GM23338 (cell line): ENCODE measurements around the gene SDC3. TPM values are rescaled to one million over a fixed set of nuclear protein-coding genes. Genes with fewer than 3 reads are reported as not detected.

Experiments
- ATAC-seq: fragments of 200-7000 bp; cut with Tn5 transposase; 3 replicates; pipeline ENCODE4 v1.9.1; 2020
- DNase-seq: peaks from one replicate; pipeline ENCODE4 v3.0.0-alpha.2; 2015; ENCODE audit warnings: low spot score
- H2AFZ ChIP-seq: fragments of 200-600 bp; sonication (generic); 2 replicates; pipeline ENCODE4 v1.8.0; 2016; ENCODE audit warnings: antibody characterized with exemption, mild to moderate bottlenecking, moderate library complexity
- H3F3A ChIP-seq: fragments of 200-600 bp; sonication (generic); replicated peaks from 2 replicates; pipeline ENCODE4 v1.8.0; 2017; ENCODE audit warnings: antibody characterized with exemption, mixed run types, low read depth
- H3K27ac ChIP-seq: fragments of 200-600 bp; sonication (generic); 2 replicates; pipeline ENCODE4 v1.6.1; 2016; ENCODE audit warnings: low read depth
- H3K27me3 ChIP-seq: fragments of 200-600 bp; sonication (generic); 2 replicates; pipeline ENCODE4 v1.8.0; 2016; ENCODE audit warnings: mild to moderate bottlenecking, mixed run types, moderate library complexity; ENCODE audit not compliant: insufficient read depth
- H3K36me3 ChIP-seq: fragments of 200-600 bp; sonication (generic); 2 replicates; pipeline ENCODE4 v1.8.0; 2016; ENCODE audit warnings: mild to moderate bottlenecking; ENCODE audit not compliant: insufficient read depth
- H3K4me1 ChIP-seq: fragments of 200-600 bp; sonication (generic); 2 replicates; pipeline ENCODE4 v1.8.0; 2016; ENCODE audit warnings: mild to moderate bottlenecking, moderate library complexity; ENCODE audit not compliant: insufficient read depth
- H3K4me2 ChIP-seq: fragments of 200-600 bp; sonication (generic); 2 replicates; pipeline ENCODE4 v1.7.1; 2017; ENCODE audit warnings: mixed run types
- H3K4me3 ChIP-seq: fragments of 200-600 bp; sonication (generic); 2 replicates; pipeline ENCODE4 v1.6.1; 2016; ENCODE audit warnings: mixed run types
- H3K79me2 ChIP-seq: fragments of 200-600 bp; sonication (generic); replicated peaks from 2 replicates; pipeline ENCODE4 v1.8.0; 2017; ENCODE audit warnings: mild to moderate bottlenecking; ENCODE audit not compliant: insufficient read depth
- H3K9me2 ChIP-seq: fragments of 200-600 bp; sonication (generic); 2 replicates; pipeline ENCODE4 v1.8.0; 2017; ENCODE audit not compliant: insufficient read depth
- H4K20me1 ChIP-seq: fragments of 200-600 bp; sonication (generic); replicated peaks from 2 replicates; pipeline ENCODE4 v1.8.0; 2017; ENCODE audit warnings: mild to moderate bottlenecking; ENCODE audit not compliant: insufficient read depth
- H3K27ac Mint-ChIP-seq: 2 replicates; pipeline ENCODE4 v1.8.0; 2020; ENCODE audit warnings: inconsistent platforms, mild to moderate bottlenecking, moderate library complexity, mixed read lengths
- H3K27me3 Mint-ChIP-seq: 3 replicates; pipeline ENCODE4 v1.8.0; 2022; ENCODE audit warnings: low read depth, mild to moderate bottlenecking, moderate library complexity, mixed read lengths, inconsistent platforms; ENCODE audit not compliant: insufficient read depth, poor library complexity
- H3K36me3 Mint-ChIP-seq: 3 replicates; pipeline ENCODE4 v1.8.0; 2021; ENCODE audit warnings: low read depth, mild to moderate bottlenecking, inconsistent platforms, moderate library complexity, mixed read lengths
- H3K4me1 Mint-ChIP-seq: 3 replicates; pipeline ENCODE4 v1.8.0; 2020; ENCODE audit warnings: mild to moderate bottlenecking, inconsistent platforms, mixed read lengths
- H3K4me3 Mint-ChIP-seq: 3 replicates; pipeline ENCODE4 v1.8.0; 2021; ENCODE audit warnings: moderate library complexity, mild to moderate bottlenecking, inconsistent platforms, mixed read lengths
- H3K9me3 Mint-ChIP-seq: 3 replicates; pipeline ENCODE4 v1.8.0; 2020; ENCODE audit warnings: moderate library complexity, mild to moderate bottlenecking, inconsistent platforms, mixed read lengths
- CREB1 ChIP-seq: fragments of 250-450 bp; sonication (Bioruptor Pico); IDR thresholded peaks from 2 replicates; pipeline ENCODE4 v1.5.0; 2020; ENCODE audit warnings: low read depth, mild to moderate bottlenecking, moderate library complexity
- EZH2 ChIP-seq: fragments of 200-600 bp; sonication (generic); IDR thresholded peaks from one replicate; pipeline ENCODE4 v1.8.0; 2017; ENCODE audit warnings: antibody characterized with exemption, mild to moderate bottlenecking, low read depth; ENCODE audit not compliant: unreplicated experiment
- EZH2phosphoT487 ChIP-seq: fragments of 200-600 bp; sonication (generic); IDR thresholded peaks from one replicate; pipeline ENCODE4 v1.8.1; 2018; ENCODE audit warnings: antibody characterized with exemption; ENCODE audit not compliant: unreplicated experiment
- JUNB ChIP-seq: IDR thresholded peaks from one replicate; pipeline ENCODE4 v1.6.1; 2016; ENCODE audit warnings: antibody characterized with exemption; ENCODE audit not compliant: unreplicated experiment
- NANOG ChIP-seq: IDR thresholded peaks from 2 replicates; pipeline ENCODE4 v1.6.1; 2016; ENCODE audit warnings: antibody characterized with exemption, borderline replicate concordance
- POLR2AphosphoS5 ChIP-seq: IDR thresholded peaks from 2 replicates; pipeline ENCODE4 v1.6.1; 2016; ENCODE audit warnings: antibody characterized with exemption, low read depth
- STAT1 ChIP-seq: IDR thresholded peaks from one replicate; pipeline ENCODE4 v1.6.1; 2016; ENCODE audit warnings: antibody characterized with exemption; ENCODE audit not compliant: unreplicated experiment
- ZNF114 ChIP-seq: fragments of 250-450 bp; sonication (Bioruptor Pico); IDR thresholded peaks from 2 replicates; pipeline ENCODE4 v1.5.0; 2020; ENCODE audit warnings: mild to moderate bottlenecking, moderate library complexity
- ZNF331 ChIP-seq: fragments of 250-450 bp; sonication (Bioruptor Pico); IDR thresholded peaks from 2 replicates; pipeline ENCODE4 v1.5.0; 2020; ENCODE audit warnings: low read depth, mild to moderate bottlenecking, moderate library complexity
- polyA plus RNA-seq: library from polyadenylated mRNA; unstranded; fragments of >200 nt; fragmentation: Nextera tagmentation; extraction: Ambion mirVana; gene quantifications from 2 replicates; pipeline ENCODE4 v1.2.1, GENCODE V29; 2016
- total RNA-seq: library from RNA; depleted of rRNA; stranded (reverse); fragments of >200 nt; shearing (Covaris generic); gene quantifications from 2 replicates; pipeline ENCODE4 v1.2.3, GENCODE V29; 2014
- TF ChIP-seq, protein P1 (sequence below): IDR thresholded peaks from 2 replicates; pipeline ENCODE4 v1.6.1; 2016; ENCODE audit warnings: antibody characterized with exemption
- TF ChIP-seq, protein P2 (sequence below): IDR thresholded peaks from one replicate; pipeline ENCODE4 v1.6.1; 2018; ENCODE audit warnings: antibody characterized with exemption; ENCODE audit not compliant: unreplicated experiment
- TF ChIP-seq, protein P3 (sequence below), 2 experiments: fragments of 200-600 bp in 1 of 2; sonication (generic) in 1 of 2; conservative IDR thresholded peaks; 2 replicates each; pipeline versions ENCODE4 v1.5.1 to v1.6.1; 2016 to 2017; ENCODE audit warnings: antibody characterized with exemption in 2 of 2, low read depth in 2 of 2, mild to moderate bottlenecking in 2 of 2, moderate library complexity in 1 of 2
- TF ChIP-seq, protein P4 (sequence below): fragments of 250-450 bp; sonication (Bioruptor Pico); IDR thresholded peaks from 2 replicates; pipeline ENCODE4 v1.5.0; 2020; ENCODE audit warnings: mild to moderate bottlenecking, moderate library complexity

SDC3 gene
- total and polyA plus RNA-seq, 2 experiments from 2014 or later: 5.2 to 29.7 TPM

DNA sequence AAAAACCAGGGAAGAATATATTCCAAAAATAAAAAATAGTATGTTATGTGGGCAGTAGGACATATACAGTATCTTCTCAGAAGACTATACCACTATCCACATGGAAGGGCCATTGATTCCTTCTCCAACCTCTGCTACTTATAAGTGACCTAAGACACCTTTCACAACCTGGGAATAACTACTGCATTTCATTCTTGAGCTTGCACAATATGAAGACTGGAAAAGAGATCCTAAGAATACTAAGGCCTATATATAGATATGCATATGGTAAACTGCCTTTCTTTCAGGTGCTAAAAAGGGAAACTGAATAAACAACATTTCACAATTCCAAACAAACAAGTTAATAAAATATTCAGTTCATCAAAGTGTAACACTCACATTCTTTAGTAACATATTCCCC, 32.0 kb upstream of the SDC3 start:
- DNase-seq (no peak), ATAC-seq (no peak)
- Mint-ChIP-seq H3K27me3 (no peaks in the 10 kb centered on the region), H3K4me3 (no peak overlapping the region), H3K4me1 (0 out of 3 replicates have a peak, but pooled peaks cover 2% of the 10 kb centered on the region), H3K9me3 (no peaks in the 10 kb centered on the region), H3K27ac (no peak overlapping the region), H3K36me3 (peaks cover 84% of the 10 kb centered on the region)
- Histone ChIP-seq H3K27ac (peak overlapping the region; percentile 64; the same call in 1 of the 2 replicates), H3K36me3 (peaks cover 63% of the 10 kb centered on the region), H3K9me2 (no peaks in the 10 kb centered on the region), H3K4me1 (no peaks in the 10 kb centered on the region), H3K27me3 (no peaks in the 10 kb centered on the region), H3K79me2 (peaks cover 17% of the 10 kb centered on the region), H3F3A (0 out of 2 replicates have a peak, but pooled peaks cover 3% of the 10 kb centered on the region), H3K4me3 (no peak overlapping the region), H4K20me1 (peaks cover 8% of the 10 kb centered on the region), H3K4me2 (no peak overlapping the region), H2AFZ (no peak overlapping the region)
- TF ChIP-seq, protein P1, sequence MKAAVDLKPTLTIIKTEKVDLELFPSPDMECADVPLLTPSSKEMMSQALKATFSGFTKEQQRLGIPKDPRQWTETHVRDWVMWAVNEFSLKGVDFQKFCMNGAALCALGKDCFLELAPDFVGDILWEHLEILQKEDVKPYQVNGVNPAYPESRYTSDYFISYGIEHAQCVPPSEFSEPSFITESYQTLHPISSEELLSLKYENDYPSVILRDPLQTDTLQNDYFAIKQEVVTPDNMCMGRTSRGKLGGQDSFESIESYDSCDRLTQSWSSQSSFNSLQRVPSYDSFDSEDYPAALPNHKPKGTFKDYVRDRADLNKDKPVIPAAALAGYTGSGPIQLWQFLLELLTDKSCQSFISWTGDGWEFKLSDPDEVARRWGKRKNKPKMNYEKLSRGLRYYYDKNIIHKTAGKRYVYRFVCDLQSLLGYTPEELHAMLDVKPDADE: no peak
- TF ChIP-seq, protein P2, sequence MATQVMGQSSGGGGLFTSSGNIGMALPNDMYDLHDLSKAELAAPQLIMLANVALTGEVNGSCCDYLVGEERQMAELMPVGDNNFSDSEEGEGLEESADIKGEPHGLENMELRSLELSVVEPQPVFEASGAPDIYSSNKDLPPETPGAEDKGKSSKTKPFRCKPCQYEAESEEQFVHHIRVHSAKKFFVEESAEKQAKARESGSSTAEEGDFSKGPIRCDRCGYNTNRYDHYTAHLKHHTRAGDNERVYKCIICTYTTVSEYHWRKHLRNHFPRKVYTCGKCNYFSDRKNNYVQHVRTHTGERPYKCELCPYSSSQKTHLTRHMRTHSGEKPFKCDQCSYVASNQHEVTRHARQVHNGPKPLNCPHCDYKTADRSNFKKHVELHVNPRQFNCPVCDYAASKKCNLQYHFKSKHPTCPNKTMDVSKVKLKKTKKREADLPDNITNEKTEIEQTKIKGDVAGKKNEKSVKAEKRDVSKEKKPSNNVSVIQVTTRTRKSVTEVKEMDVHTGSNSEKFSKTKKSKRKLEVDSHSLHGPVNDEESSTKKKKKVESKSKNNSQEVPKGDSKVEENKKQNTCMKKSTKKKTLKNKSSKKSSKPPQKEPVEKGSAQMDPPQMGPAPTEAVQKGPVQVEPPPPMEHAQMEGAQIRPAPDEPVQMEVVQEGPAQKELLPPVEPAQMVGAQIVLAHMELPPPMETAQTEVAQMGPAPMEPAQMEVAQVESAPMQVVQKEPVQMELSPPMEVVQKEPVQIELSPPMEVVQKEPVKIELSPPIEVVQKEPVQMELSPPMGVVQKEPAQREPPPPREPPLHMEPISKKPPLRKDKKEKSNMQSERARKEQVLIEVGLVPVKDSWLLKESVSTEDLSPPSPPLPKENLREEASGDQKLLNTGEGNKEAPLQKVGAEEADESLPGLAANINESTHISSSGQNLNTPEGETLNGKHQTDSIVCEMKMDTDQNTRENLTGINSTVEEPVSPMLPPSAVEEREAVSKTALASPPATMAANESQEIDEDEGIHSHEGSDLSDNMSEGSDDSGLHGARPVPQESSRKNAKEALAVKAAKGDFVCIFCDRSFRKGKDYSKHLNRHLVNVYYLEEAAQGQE: no peak
- no peak for TF ChIP-seq POLR2AphosphoS5
- TF ChIP-seq NANOG: no peak
- TF ChIP-seq CREB1 (CRISPR knock-in tag): no peak
- TF ChIP-seq, protein P3, sequence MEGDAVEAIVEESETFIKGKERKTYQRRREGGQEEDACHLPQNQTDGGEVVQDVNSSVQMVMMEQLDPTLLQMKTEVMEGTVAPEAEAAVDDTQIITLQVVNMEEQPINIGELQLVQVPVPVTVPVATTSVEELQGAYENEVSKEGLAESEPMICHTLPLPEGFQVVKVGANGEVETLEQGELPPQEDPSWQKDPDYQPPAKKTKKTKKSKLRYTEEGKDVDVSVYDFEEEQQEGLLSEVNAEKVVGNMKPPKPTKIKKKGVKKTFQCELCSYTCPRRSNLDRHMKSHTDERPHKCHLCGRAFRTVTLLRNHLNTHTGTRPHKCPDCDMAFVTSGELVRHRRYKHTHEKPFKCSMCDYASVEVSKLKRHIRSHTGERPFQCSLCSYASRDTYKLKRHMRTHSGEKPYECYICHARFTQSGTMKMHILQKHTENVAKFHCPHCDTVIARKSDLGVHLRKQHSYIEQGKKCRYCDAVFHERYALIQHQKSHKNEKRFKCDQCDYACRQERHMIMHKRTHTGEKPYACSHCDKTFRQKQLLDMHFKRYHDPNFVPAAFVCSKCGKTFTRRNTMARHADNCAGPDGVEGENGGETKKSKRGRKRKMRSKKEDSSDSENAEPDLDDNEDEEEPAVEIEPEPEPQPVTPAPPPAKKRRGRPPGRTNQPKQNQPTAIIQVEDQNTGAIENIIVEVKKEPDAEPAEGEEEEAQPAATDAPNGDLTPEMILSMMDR (conservative IDR thresholded peaks at IDR 0.05; ENCODE audit: low read depth in 2 of 2): no peak
- TF ChIP-seq ZNF331 (CRISPR knock-in tag): no peak
- TF ChIP-seq EZH2phosphoT487: no peak
- no peak for TF ChIP-seq EZH2
- TF ChIP-seq JUNB: no peak
- TF ChIP-seq, protein P4, sequence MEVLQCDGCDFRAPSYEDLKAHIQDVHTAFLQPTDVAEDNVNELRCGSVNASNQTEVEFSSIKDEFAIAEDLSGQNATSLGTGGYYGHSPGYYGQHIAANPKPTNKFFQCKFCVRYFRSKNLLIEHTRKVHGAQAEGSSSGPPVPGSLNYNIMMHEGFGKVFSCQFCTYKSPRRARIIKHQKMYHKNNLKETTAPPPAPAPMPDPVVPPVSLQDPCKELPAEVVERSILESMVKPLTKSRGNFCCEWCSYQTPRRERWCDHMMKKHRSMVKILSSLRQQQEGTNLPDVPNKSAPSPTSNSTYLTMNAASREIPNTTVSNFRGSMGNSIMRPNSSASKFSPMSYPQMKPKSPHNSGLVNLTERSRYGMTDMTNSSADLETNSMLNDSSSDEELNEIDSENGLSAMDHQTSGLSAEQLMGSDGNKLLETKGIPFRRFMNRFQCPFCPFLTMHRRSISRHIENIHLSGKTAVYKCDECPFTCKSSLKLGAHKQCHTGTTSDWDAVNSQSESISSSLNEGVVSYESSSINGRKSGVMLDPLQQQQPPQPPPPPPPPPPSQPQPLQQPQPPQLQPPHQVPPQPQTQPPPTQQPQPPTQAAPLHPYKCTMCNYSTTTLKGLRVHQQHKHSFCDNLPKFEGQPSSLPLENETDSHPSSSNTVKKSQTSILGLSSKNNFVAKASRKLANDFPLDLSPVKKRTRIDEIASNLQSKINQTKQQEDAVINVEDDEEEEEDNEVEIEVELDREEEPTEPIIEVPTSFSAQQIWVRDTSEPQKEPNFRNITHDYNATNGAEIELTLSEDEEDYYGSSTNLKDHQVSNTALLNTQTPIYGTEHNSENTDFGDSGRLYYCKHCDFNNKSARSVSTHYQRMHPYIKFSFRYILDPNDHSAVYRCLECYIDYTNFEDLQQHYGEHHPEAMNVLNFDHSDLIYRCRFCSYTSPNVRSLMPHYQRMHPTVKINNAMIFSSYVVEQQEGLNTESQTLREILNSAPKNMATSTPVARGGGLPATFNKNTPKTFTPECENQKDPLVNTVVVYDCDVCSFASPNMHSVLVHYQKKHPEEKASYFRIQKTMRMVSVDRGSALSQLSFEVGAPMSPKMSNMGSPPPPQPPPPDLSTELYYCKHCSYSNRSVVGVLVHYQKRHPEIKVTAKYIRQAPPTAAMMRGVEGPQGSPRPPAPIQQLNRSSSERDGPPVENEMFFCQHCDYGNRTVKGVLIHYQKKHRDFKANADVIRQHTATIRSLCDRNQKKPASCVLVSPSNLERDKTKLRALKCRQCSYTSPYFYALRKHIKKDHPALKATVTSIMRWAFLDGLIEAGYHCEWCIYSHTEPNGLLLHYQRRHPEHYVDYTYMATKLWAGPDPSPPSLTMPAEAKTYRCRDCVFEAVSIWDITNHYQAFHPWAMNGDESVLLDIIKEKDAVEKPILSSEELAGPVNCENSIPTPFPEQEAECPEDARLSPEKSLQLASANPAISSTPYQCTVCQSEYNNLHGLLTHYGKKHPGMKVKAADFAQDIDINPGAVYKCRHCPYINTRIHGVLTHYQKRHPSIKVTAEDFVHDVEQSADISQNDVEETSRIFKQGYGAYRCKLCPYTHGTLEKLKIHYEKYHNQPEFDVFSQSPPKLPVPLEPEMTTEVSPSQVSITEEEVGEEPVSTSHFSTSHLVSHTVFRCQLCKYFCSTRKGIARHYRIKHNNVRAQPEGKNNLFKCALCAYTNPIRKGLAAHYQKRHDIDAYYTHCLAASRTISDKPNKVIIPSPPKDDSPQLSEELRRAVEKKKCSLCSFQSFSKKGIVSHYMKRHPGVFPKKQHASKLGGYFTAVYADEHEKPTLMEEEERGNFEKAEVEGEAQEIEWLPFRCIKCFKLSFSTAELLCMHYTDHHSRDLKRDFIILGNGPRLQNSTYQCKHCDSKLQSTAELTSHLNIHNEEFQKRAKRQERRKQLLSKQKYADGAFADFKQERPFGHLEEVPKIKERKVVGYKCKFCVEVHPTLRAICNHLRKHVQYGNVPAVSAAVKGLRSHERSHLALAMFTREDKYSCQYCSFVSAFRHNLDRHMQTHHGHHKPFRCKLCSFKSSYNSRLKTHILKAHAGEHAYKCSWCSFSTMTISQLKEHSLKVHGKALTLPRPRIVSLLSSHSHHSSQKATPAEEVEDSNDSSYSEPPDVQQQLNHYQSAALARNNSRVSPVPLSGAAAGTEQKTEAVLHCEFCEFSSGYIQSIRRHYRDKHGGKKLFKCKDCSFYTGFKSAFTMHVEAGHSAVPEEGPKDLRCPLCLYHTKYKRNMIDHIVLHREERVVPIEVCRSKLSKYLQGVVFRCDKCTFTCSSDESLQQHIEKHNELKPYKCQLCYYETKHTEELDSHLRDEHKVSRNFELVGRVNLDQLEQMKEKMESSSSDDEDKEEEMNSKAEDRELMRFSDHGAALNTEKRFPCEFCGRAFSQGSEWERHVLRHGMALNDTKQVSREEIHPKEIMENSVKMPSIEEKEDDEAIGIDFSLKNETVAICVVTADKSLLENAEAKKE (CRISPR knock-in tag): no peak
- no peak for TF ChIP-seq ZNF114
- no peak for TF ChIP-seq STAT1
